Measurements from ENCODE around the gene ARNT2.

The ARNT2 gene

DNA sequence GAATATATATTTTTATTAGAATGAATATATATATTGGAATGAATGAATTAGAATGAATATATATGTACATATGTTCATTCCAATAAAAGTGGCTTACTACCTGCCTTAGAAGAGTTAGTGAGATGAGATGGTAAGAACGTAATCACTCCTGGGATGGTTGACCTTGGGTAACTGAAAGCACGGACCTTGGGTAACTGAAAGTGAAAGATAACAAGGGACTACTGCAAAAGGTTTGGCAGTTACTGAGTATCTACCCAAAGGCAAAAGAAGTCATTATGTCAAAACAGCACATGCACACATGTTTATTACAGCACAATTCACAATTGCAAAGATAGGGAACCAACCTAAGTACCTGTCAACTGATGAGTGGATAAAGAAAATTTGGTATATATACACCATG, 16.5 kb downstream of the ARNT2 start:
- H3K4me1 ChIP-seq (ENCODE audit: insufficient read depth, insufficient read length): no peaks in the 10 kb centered on the region
- TF ChIP-seq SUZ12 (IDR thresholded peaks at IDR 0.05; ENCODE audit: extremely low read depth, insufficient read depth, insufficient read length) (no peak), ZNF274 (IDR thresholded peaks at IDR 0.05; ENCODE audit: low read depth, low read length) (no peak), YY1 (IDR thresholded peaks at IDR 0.05; ENCODE audit: insufficient read depth, insufficient read length) (no peak)
- H3K9ac ChIP-seq (ENCODE audit: insufficient read length, low read depth): no peak overlapping the region
- H3K36me3 ChIP-seq (ENCODE audit: insufficient read depth, insufficient read length, low read length): no peaks in the 10 kb centered on the region
- DNase-seq (ENCODE audit: low read depth, low spot score): no peak
- H3K4me3 ChIP-seq (ENCODE audit: insufficient read length, low read depth): no peak overlapping the region
- H3K9me3 ChIP-seq (ENCODE audit: insufficient read depth, low read length): no peaks in the 10 kb centered on the region
- no peaks in the 10 kb centered on the region for H3K27me3 ChIP-seq (ENCODE audit: insufficient read depth, insufficient read length)

DNA sequence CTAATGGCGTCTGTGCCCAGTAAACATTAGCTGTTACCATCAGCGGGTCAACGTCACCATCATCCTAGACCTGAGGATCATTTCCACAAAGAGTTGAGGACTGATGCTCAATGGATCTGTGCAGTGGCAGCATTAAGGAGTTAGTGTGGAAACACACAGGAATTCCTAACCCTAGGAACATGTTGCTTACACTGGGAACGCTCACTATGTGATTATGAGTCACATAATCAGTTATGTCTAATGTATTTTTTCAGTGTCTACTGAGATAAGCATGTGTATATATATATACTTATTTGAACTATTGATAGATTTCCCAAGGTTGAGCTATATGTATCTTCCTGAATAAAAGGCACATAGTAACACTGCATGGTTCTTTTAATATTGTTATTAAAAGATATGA, 19.0 kb downstream of the ARNT2 start:
- no peak for DNase-seq (ENCODE audit: low read depth, low spot score)
- Histone ChIP-seq H3K36me3 (ENCODE audit: insufficient read depth, insufficient read length, low read length) (no peaks in the 10 kb centered on the region), H3K9me3 (ENCODE audit: insufficient read depth, low read length) (no peaks in the 10 kb centered on the region), H3K9ac (ENCODE audit: insufficient read length, low read depth) (no peak overlapping the region), H3K4me1 (ENCODE audit: insufficient read depth, insufficient read length) (no peaks in the 10 kb centered on the region), H3K4me3 (ENCODE audit: insufficient read length, low read depth) (no peak overlapping the region), H3K27me3 (ENCODE audit: insufficient read depth, insufficient read length) (no peaks in the 10 kb centered on the region)
- TF ChIP-seq ZNF274 (IDR thresholded peaks at IDR 0.05; ENCODE audit: low read depth, low read length) (no peak), YY1 (IDR thresholded peaks at IDR 0.05; ENCODE audit: insufficient read depth, insufficient read length) (no peak), SUZ12 (IDR thresholded peaks at IDR 0.05; ENCODE audit: extremely low read depth, insufficient read depth, insufficient read length) (no peak)

DNA sequence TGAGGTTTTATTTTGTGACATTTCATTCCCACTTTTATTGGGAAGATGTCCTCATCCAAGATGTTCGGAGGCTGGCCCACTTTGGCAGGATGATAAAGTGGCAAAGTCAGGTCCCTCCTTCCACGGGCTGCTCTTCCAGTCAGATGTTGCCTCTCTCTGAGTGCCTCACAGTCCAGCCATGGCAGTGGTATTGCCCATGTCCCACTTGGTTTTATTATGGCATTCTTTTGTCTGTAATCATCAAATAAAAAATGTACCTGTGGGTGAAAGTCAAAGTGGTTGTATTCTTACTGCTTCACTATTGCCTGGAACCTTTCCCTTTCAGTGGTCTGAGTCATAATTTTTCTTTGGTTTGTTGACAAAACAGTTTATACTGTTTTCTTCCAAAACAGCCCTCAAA, 20.2 kb downstream of the ARNT2 start:
- H3K27me3 ChIP-seq (ENCODE audit: insufficient read depth, insufficient read length): no peaks in the 10 kb centered on the region
- H3K36me3 ChIP-seq (ENCODE audit: insufficient read depth, insufficient read length, low read length): no peaks in the 10 kb centered on the region
- H3K9ac ChIP-seq (ENCODE audit: insufficient read length, low read depth): no peak overlapping the region
- H3K9me3 ChIP-seq (ENCODE audit: insufficient read depth, low read length): no peaks in the 10 kb centered on the region
- no peak for DNase-seq (ENCODE audit: low read depth, low spot score)
- no peak for TF ChIP-seq YY1 (IDR thresholded peaks at IDR 0.05; ENCODE audit: insufficient read depth, insufficient read length)
- TF ChIP-seq SUZ12 (IDR thresholded peaks at IDR 0.05; ENCODE audit: extremely low read depth, insufficient read depth, insufficient read length): no peak
- TF ChIP-seq ZNF274 (IDR thresholded peaks at IDR 0.05; ENCODE audit: low read depth, low read length): no peak
- no peak overlapping the region for H3K4me3 ChIP-seq (ENCODE audit: insufficient read length, low read depth)
- H3K4me1 ChIP-seq (ENCODE audit: insufficient read depth, insufficient read length): no peaks in the 10 kb centered on the region

DNA sequence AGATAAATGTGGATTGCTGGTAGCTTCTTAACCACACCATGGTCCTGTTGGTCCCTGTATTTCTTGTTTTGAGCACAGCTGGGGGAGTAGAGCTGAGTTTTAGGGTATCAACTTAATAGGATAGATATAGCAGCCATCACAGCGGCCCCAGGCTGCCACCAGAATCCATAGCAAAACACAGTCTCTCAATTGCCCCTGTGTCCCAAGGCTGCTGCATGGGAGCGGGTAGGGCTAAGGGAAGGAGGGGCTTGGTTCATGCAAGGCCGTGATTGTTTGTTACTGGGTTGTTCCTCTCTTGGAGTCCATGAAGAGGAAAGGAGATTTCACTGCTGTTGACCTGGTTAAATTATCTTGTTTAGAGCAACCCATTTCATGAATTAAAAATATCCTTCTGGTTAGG, 22.1 kb downstream of the ARNT2 start:
- no peak overlapping the region for H3K9ac ChIP-seq (ENCODE audit: insufficient read length, low read depth)

DNA sequence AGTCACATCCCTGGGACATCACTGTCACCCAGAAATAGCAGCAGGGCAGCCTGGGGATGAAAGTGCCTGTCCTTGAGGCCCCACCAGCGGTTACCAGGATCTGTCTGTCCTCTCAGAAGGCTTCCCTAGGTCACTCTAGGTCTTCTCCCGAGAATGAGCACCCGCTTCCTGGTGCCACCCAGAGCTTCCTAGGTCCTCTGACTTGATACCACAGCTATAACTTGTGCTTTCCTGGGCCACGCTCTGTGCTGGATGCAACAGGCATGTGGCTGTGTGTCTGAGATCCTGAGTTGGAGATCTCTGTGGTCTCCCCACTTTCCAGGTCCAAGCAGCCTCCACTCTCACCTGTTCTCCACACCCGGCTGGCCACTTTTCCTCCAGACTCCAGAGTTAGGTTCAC, 25.8 kb downstream of the ARNT2 start:
- Histone ChIP-seq H3K9ac (ENCODE audit: insufficient read length, low read depth) (no peak overlapping the region), H3K27me3 (ENCODE audit: insufficient read depth, insufficient read length) (peaks cover 9% of the 10 kb centered on the region), H3K4me3 (ENCODE audit: insufficient read length, low read depth) (no peak overlapping the region), H3K9me3 (ENCODE audit: insufficient read depth, low read length) (no peaks in the 10 kb centered on the region), H3K4me1 (ENCODE audit: insufficient read depth, insufficient read length) (peaks cover 2% of the 10 kb centered on the region), H3K36me3 (ENCODE audit: insufficient read depth, insufficient read length, low read length) (no peaks in the 10 kb centered on the region)
- DNase-seq (ENCODE audit: low read depth, low spot score): no peak
- TF ChIP-seq SUZ12 (IDR thresholded peaks at IDR 0.05; ENCODE audit: extremely low read depth, insufficient read depth, insufficient read length): no peak
- no peak for TF ChIP-seq YY1 (IDR thresholded peaks at IDR 0.05; ENCODE audit: insufficient read depth, insufficient read length)
- no peak for TF ChIP-seq ZNF274 (IDR thresholded peaks at IDR 0.05; ENCODE audit: low read depth, low read length)

More for the DNA sequence above, 22.1 kb downstream of the ARNT2 start:
- Histone ChIP-seq H3K36me3 (ENCODE audit: insufficient read depth, insufficient read length, low read length) (no peaks in the 10 kb centered on the region), H3K27me3 (ENCODE audit: insufficient read depth, insufficient read length) (peaks cover 9% of the 10 kb centered on the region), H3K9me3 (ENCODE audit: insufficient read depth, low read length) (no peaks in the 10 kb centered on the region), H3K4me3 (ENCODE audit: insufficient read length, low read depth) (no peak overlapping the region), H3K4me1 (ENCODE audit: insufficient read depth, insufficient read length) (no peaks in the 10 kb centered on the region)
- no peak for DNase-seq (ENCODE audit: low read depth, low spot score)
- TF ChIP-seq YY1 (IDR thresholded peaks at IDR 0.05; ENCODE audit: insufficient read depth, insufficient read length): no peak
- no peak for TF ChIP-seq ZNF274 (IDR thresholded peaks at IDR 0.05; ENCODE audit: low read depth, low read length)
- TF ChIP-seq SUZ12 (IDR thresholded peaks at IDR 0.05; ENCODE audit: extremely low read depth, insufficient read depth, insufficient read length): no peak

DNA sequence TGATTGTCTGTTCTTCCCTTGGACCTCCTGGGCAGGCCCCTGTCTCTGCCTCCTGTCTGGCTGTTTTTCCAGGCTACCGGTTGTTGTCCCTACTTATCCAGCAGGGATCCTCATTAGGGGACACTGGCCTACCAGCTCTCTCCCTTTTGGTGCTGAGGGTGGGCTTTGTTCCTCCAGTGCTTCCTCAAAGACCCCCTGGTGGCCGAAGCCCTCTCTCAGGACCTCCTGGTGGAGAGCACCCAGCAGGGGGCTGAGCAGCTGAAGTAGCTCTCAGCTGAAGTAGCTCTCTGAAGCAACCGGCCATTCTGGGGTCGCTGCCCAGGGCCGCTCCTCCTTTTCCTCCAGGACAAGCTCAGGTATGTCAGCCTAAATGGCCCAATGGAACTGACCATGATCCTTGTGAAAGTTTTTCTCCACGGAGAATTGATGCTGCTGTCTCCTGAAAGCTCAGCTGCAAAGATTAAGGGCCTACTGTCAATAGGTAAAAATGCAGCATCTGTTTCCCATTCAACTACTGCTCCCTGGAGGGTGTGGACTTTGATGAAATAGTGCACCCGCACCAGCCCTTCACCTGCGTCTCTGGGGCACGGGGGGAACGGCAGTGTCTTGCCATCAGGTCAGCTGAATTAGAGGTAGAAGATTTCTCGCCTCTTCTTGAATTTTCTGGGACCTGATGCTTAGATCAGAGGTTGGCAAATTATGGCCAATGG, 27.6 kb downstream of the ARNT2 start:
- Histone ChIP-seq H3K4me1 (ENCODE audit: insufficient read depth, insufficient read length) (peaks cover 2% of the 10 kb centered on the region), H3K9ac (ENCODE audit: insufficient read length, low read depth) (no peak overlapping the region), H3K36me3 (ENCODE audit: insufficient read depth, insufficient read length, low read length) (no peaks in the 10 kb centered on the region), H3K27me3 (ENCODE audit: insufficient read depth, insufficient read length) (peaks cover 9% of the 10 kb centered on the region), H3K9me3 (ENCODE audit: insufficient read depth, low read length) (no peaks in the 10 kb centered on the region), H3K4me3 (ENCODE audit: insufficient read length, low read depth) (no peak overlapping the region)
- TF ChIP-seq ZNF274 (IDR thresholded peaks at IDR 0.05; ENCODE audit: low read depth, low read length) (no peak), YY1 (IDR thresholded peaks at IDR 0.05; ENCODE audit: insufficient read depth, insufficient read length) (no peak), SUZ12 (IDR thresholded peaks at IDR 0.05; ENCODE audit: extremely low read depth, insufficient read depth, insufficient read length) (no peak)
- no peak for DNase-seq (ENCODE audit: low read depth, low spot score)

DNA sequence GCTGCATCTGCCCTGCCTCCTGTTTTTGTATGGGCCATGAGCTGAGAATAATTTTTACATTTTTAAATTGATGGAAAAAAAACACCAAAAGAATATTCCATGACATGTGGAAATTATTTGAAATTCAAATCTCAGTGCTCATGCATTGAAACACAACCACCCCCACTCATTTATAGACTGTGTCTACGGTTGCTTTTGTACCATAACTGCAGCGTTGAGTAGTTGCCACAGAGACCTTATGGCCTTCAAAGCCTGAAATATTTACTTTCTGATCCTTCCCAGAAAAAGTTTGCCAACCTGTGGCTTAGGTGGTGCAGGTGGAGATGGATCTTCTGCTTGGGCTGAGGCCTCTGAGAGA, 28.1 kb downstream of the ARNT2 start:
- no peak for TF ChIP-seq SUZ12 (IDR thresholded peaks at IDR 0.05; ENCODE audit: extremely low read depth, insufficient read depth, insufficient read length)
- no peak for TF ChIP-seq YY1 (IDR thresholded peaks at IDR 0.05; ENCODE audit: insufficient read depth, insufficient read length)
- TF ChIP-seq ZNF274 (IDR thresholded peaks at IDR 0.05; ENCODE audit: low read depth, low read length): no peak
- Histone ChIP-seq H3K9me3 (ENCODE audit: insufficient read depth, low read length) (no peaks in the 10 kb centered on the region), H3K4me1 (ENCODE audit: insufficient read depth, insufficient read length) (peaks cover 2% of the 10 kb centered on the region), H3K27me3 (ENCODE audit: insufficient read depth, insufficient read length) (peaks cover 9% of the 10 kb centered on the region), H3K36me3 (ENCODE audit: insufficient read depth, insufficient read length, low read length) (no peaks in the 10 kb centered on the region), H3K9ac (ENCODE audit: insufficient read length, low read depth) (no peak overlapping the region), H3K4me3 (ENCODE audit: insufficient read length, low read depth) (no peak overlapping the region)
- DNase-seq (ENCODE audit: low read depth, low spot score): no peak

Data from NT2/D1 (cell line).